MM.1S (cell line): Measurements from ENCODE around the gene CD7.

Source experiments
- CTCF ChIP-seq: fragments of 300-600 bp; sonication (generic); IDR thresholded peaks from 2 replicates; pipeline ENCODE4 v1.5.1; 2016; ENCODE audit warnings: antibody characterized with exemption, low read length, mixed read lengths
- EZH2 ChIP-seq: fragments of 300-600 bp; sonication (generic); optimal IDR thresholded peaks from 2 replicates; pipeline ENCODE3; 2017; ENCODE audit warnings: low read depth, mild to moderate bottlenecking, antibody characterized with exemption, low read length, mixed read lengths

- TF ChIP-seq CTCF = no peak
- no peak for TF ChIP-seq EZH2
Observed at GRCh38 chr17:82274134-82275020, 43.0 kb downstream of the CD7 start.
